Esophagus squamous epithelium (tissue), 4 donors: ENCODE measurements around the gene TOB1.

ENCODE experiments used
- POLR2A ChIP-seq, 4 donors: fragments of 450-650 bp; IDR thresholded peaks; one replicate each; pipeline ENCODE4 v1.6.1; 2017; ENCODE audit warnings: antibody characterized with exemption in 4 of 4, mild to moderate bottlenecking in 4 of 4, moderate library complexity in 3 of 4
- TF ChIP-seq, protein P1 (sequence below), 6 experiments: fragments of 450-650 bp in 4 of 6; fragments of 200-600 bp in 2 of 6; sonication (generic) in 2 of 6; IDR thresholded peaks; one replicate each; pipeline ENCODE4 v1.5.1; 2016 to 2019; ENCODE audit warnings: antibody characterized with exemption in 6 of 6, mild to moderate bottlenecking in 4 of 6, moderate library complexity in 4 of 6

DNA sequence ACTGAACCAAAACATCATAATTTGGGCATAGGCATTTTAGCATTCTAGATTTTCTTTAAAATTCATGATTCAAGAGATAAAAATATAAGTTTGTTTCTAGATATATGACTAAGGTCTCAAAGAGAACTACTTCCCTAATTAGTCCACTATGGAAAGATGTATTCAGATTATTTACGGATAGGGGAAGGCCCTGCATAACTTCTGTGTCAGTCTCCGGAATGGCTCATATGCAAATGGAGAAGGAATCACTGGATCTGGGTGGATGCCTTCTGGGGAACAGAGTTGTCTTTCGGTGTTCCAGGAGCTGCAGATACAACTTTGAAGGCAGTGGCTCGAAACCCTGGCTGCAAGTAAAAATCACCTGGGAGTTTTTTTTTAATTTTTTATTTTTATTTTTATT lies 47.9 kb downstream of the TOB1 start:
- TF ChIP-seq, protein P1, sequence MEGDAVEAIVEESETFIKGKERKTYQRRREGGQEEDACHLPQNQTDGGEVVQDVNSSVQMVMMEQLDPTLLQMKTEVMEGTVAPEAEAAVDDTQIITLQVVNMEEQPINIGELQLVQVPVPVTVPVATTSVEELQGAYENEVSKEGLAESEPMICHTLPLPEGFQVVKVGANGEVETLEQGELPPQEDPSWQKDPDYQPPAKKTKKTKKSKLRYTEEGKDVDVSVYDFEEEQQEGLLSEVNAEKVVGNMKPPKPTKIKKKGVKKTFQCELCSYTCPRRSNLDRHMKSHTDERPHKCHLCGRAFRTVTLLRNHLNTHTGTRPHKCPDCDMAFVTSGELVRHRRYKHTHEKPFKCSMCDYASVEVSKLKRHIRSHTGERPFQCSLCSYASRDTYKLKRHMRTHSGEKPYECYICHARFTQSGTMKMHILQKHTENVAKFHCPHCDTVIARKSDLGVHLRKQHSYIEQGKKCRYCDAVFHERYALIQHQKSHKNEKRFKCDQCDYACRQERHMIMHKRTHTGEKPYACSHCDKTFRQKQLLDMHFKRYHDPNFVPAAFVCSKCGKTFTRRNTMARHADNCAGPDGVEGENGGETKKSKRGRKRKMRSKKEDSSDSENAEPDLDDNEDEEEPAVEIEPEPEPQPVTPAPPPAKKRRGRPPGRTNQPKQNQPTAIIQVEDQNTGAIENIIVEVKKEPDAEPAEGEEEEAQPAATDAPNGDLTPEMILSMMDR (IDR thresholded peaks at IDR 0.05) = no peak
- TF ChIP-seq POLR2A (IDR thresholded peaks at IDR 0.05) = no peak
